Astrocyte of the spinal cord (primary cell): ENCODE data around the gene SH3YL1.

Experiments used
- DNase-seq: peaks from one replicate; pipeline ENCODE4 v3.0.0; 2011; ENCODE audit warnings: low read depth, low spot score
- H3K4me3 ChIP-seq: 2 replicates; pipeline ENCODE4 v1.5.1; 2011; ENCODE audit warnings: low read depth, mild to moderate bottlenecking, low read length, moderate library complexity
- CTCF ChIP-seq: IDR thresholded peaks from 2 replicates; pipeline ENCODE4 v1.5.1; 2012; ENCODE audit warnings: low read depth, mild to moderate bottlenecking, low read length, inconsistent platforms
- in situ Hi-C: cut with HindIII; loops from 2 replicates; pipeline ENCODE4 v1.10.0; 2017; ENCODE audit warnings: low sequenced_read_pairs

The SH3YL1 gene

GRCh38 chr2:252001-252602 is 11.7 kb downstream of the SH3YL1 start:
- no peak overlapping the region for H3K4me3 ChIP-seq
- in situ Hi-C loops, result no loop called here
- no peak for DNase-seq
- no peak for TF ChIP-seq CTCF

- TF ChIP-seq CTCF, result no peak
- in situ Hi-C loops, result no loop called here
Observed at GRCh38 chr2:249538-250042, 14.2 kb downstream of the SH3YL1 start.

GRCh38 chr2:248724-249123 is 15.1 kb downstream of the SH3YL1 start:
- H3K4me3 ChIP-seq, result no peak overlapping the region
- in situ Hi-C loops, result no loop called here
- TF ChIP-seq CTCF, result no peak
- DNase-seq, result no peak

More at GRCh38 chr2:249538-250042, 14.2 kb downstream of the SH3YL1 start:
- no peak overlapping the region for H3K4me3 ChIP-seq
- no peak for DNase-seq

- H3K4me3 ChIP-seq, result no peak overlapping the region
- peak; percentile 63 for DNase-seq
- peak; percentile 59 for TF ChIP-seq CTCF
- in situ Hi-C loops, result no loop called here
Observed at GRCh38 chr2:246489-247144, 17.2 kb downstream of the SH3YL1 start.

GRCh38 chr2:244547-244946 is 19.3 kb downstream of the SH3YL1 start:
- DNase-seq, result no peak
- H3K4me3 ChIP-seq, result no peak overlapping the region
- no peak for TF ChIP-seq CTCF
- in situ Hi-C loops, result no loop called here

- in situ Hi-C loops, result no loop called here
- no peak overlapping the region for H3K4me3 ChIP-seq
- TF ChIP-seq CTCF, result no peak
- DNase-seq, result no peak
Observed at GRCh38 chr2:238869-239268, 25.0 kb downstream of the SH3YL1 start.
